ENCODE data around the gene FNDC11.
"Not testable (repeated sequence)": the region's sequence is repeated elsewhere in the genome, so short reads cannot be mapped to it uniquely, and the experiment has no call there.

FNDC11 gene

GRCh38 chr20:63553933-63554290, at the start of gene FNDC11:
Gene FNDC11, plus strand, starts transcription at chr20:63554159. Its CDS starts 1,505 bp downstream, at chr20:63555664.
- no peak for DNase-seq (ENCODE audit: low read depth)

GRCh38 chr20:63504642-63505041, 49.3 kb upstream of the FNDC11 start:
- no peak for DNase-seq (ENCODE audit: low read depth)

- DNase-seq (ENCODE audit: low read depth), result no peak
Observed at GRCh38 chr20:63505281-63505680, 48.7 kb upstream of the FNDC11 start.

- DNase-seq (ENCODE audit: low read depth), result no peak
Observed at GRCh38 chr20:63505723-63506122, 48.2 kb upstream of the FNDC11 start.

GRCh38 chr20:63507083-63507743, 46.7 kb upstream of the FNDC11 start:
- no peak for DNase-seq (ENCODE audit: low read depth)

GRCh38 chr20:63508072-63508768, 45.7 kb upstream of the FNDC11 start:
- DNase-seq (ENCODE audit: low read depth), result no peak

- no peak for DNase-seq (ENCODE audit: low read depth)
Observed at GRCh38 chr20:63509088-63509564, 44.8 kb upstream of the FNDC11 start.

GRCh38 chr20:63513207-63513606, 40.8 kb upstream of the FNDC11 start:
- no peak for DNase-seq (ENCODE audit: low read depth)

GRCh38 chr20:63514520-63514919, 39.4 kb upstream of the FNDC11 start:
- not testable (repeated sequence) for DNase-seq (ENCODE audit: low read depth)

GRCh38 chr20:63517376-63518309, 36.3 kb upstream of the FNDC11 start:
- no peak for DNase-seq (ENCODE audit: low read depth)

GRCh38 chr20:63518351-63518861, 35.6 kb upstream of the FNDC11 start:
- DNase-seq (ENCODE audit: low read depth), result no peak

GRCh38 chr20:63518946-63519667, 34.9 kb upstream of the FNDC11 start:
- no peak for DNase-seq (ENCODE audit: low read depth)

GRCh38 chr20:63519668-63520503, 34.1 kb upstream of the FNDC11 start:
- DNase-seq (ENCODE audit: low read depth), result peak; percentile 39

- DNase-seq (ENCODE audit: low read depth), result peak; percentile 41
Observed at GRCh38 chr20:63520504-63520933, 33.4 kb upstream of the FNDC11 start, which contains the start of gene PPDPF. Gene PPDPF, plus strand, starts transcription at chr20:63520765. Its CDS starts 544 bp downstream, at chr20:63521309.

- peak; percentile 27 for DNase-seq (ENCODE audit: low read depth)
Observed at GRCh38 chr20:63520934-63521601, 32.9 kb upstream of the FNDC11 start.

- DNase-seq (ENCODE audit: low read depth), result no peak
Observed at GRCh38 chr20:63521602-63522001, 32.4 kb upstream of the FNDC11 start.

GRCh38 chr20:63522091-63522868, 31.7 kb upstream of the FNDC11 start:
- DNase-seq (ENCODE audit: low read depth), result no peak

GRCh38 chr20:63522981-63523611, 30.9 kb upstream of the FNDC11 start:
- DNase-seq (ENCODE audit: low read depth), result no peak

- DNase-seq (ENCODE audit: low read depth), result no peak
Observed at GRCh38 chr20:63525185-63525584, 28.8 kb upstream of the FNDC11 start.

Data from HS-27A (cell line).